Chondrocyte (in vitro differentiated cells): ENCODE measurements around the gene PPP1R9B. TPM values are rescaled to one million over a fixed set of nuclear protein-coding genes. Genes with fewer than 3 reads are reported as not detected.

Source experiments
- DNase-seq: peaks from one replicate; pipeline ENCODE4 v3.0.0; 2021; ENCODE audit warnings: mixed read lengths, low spot score
- H3K27ac Mint-ChIP-seq: one replicate; pipeline ENCODE4 v1.8.0; 2021; ENCODE audit warnings: mild to moderate bottlenecking, moderate library complexity, mixed read lengths; ENCODE audit not compliant: unreplicated experiment
- H3K27me3 Mint-ChIP-seq: 2 replicates; pipeline ENCODE4 v1.8.0; 2021; ENCODE audit warnings: low read depth, mixed read lengths
- H3K36me3 Mint-ChIP-seq: 2 replicates; pipeline ENCODE4 v1.8.0; 2021; ENCODE audit warnings: low read depth, mixed read lengths
- H3K4me1 Mint-ChIP-seq: 2 replicates; pipeline ENCODE4 v1.8.0; 2021; ENCODE audit warnings: low read depth, mild to moderate bottlenecking, mixed read lengths
- H3K4me3 Mint-ChIP-seq: one replicate; pipeline ENCODE4 v1.8.0; 2021; ENCODE audit warnings: mild to moderate bottlenecking, moderate library complexity, mixed read lengths; ENCODE audit not compliant: unreplicated experiment
- H3K9me3 Mint-ChIP-seq: 2 replicates; pipeline ENCODE4 v1.8.0; 2021; ENCODE audit warnings: low read depth, mixed read lengths
- CTCF ChIP-seq: fragments of 200-600 bp; sonication (generic); IDR thresholded peaks from 2 replicates; pipeline ENCODE4 v1.5.0; 2021; ENCODE audit warnings: antibody characterized with exemption, mild to moderate bottlenecking, moderate library complexity
- total RNA-seq: library from RNA; stranded (reverse); gene quantifications from 3 replicates; pipeline ENCODE4 v1.2.1, GENCODE V29; 2021

Gene PPP1R9B
- total RNA-seq, 1 donor from 2014 or later = 79.3 TPM

GRCh38 chr17:50183421-50183994, 33.0 kb upstream of the PPP1R9B start:
- Mint-ChIP-seq H3K27me3 (no peaks in the 10 kb centered on the region), H3K27ac (peak overlapping the region; percentile 99), H3K36me3 (peaks cover 44% of the 10 kb centered on the region), H3K4me1 (peaks cover 97% of the 10 kb centered on the region), H3K4me3 (peak overlapping the region; percentile 26), H3K9me3 (no peaks in the 10 kb centered on the region)
- no peak for TF ChIP-seq CTCF
- peak; percentile 93 for DNase-seq

DNA sequence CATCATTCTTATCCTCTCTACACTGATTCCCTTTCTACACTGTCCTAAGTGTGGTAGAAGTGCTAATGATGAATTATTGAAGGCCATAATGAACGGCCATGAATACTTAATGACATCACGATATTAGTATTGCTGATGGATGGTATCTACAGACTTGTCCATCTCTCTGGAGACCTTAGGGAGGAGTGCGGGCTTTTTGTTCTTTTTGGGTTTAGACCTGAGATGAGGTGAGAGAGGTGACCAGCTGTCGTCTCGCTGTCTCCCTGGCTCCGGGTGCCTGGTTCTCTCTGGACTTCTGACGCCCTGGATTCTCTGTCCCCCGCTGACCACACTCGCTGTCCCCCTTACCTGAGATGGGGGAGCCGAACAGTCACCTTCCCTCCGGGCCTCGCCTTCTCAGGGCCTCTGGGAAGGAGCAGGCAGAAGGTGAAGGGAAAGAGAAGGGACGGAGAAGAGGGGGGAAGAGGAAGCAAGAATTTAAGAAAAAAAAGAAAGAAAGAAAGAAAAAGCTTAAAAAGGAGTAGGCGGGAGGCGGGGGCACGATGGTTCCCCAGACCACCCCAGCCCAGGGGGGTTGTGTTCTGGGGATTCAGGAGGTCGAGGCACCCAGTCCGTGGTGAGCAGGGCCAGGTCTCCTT, 32.4 kb upstream of the PPP1R9B start:
- no peaks in the 10 kb centered on the region for H3K27me3 Mint-ChIP-seq
- DNase-seq = peak; percentile 74
- peaks cover 40% of the 10 kb centered on the region for H3K36me3 Mint-ChIP-seq
- H3K4me3 Mint-ChIP-seq = peak overlapping the region; percentile 50
- TF ChIP-seq CTCF = no peak
- H3K9me3 Mint-ChIP-seq = no peaks in the 10 kb centered on the region
- peak overlapping the region; percentile 99 for H3K27ac Mint-ChIP-seq
- H3K4me1 Mint-ChIP-seq = peaks cover 97% of the 10 kb centered on the region

DNA sequence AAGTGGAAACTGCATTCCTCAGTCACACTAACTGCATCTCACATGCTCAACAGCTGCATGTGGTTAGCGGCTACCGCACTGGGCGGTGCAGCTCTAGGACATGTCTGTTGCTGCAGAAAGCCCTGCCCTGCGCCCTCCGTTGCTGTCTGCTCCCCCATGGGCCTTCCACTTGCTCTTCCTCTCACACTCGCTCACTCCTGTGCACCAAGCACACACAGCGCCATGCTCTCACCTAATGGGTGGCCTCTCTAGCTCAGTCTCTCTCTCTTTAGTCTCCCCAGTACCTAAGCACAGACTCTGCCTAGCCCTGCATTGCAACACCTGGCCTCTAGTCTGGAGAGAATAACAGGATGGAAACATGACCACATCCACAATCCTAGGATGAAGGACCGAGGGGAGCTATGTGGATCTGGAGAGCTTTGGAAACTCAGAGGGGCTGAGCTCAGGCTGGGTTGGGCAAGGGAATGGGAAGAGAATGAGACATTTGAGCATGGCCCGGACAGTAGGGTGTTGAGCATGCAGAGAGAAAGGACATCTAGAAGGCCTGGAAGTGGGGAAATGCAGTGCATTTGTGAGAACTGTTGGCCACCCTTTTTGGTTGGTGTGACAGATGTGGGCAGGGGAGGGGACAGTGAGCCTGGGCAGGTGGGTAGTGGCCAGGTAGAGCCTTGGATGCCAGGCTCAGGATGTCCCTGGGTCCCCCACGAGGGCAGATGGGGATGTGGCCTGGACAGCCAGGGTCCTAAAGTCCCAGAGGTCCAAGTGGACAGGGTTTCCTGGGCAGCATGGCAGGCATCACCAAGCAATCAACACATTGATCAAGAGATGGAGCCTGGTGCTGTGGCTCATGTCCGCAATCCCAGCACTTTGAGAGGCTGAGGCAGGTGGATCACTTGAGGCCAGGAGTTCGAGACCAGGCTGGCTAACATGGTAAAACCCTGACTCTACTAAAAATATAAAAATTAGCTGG, 31.4 kb upstream of the PPP1R9B start:
- H3K36me3 Mint-ChIP-seq = peaks cover 34% of the 10 kb centered on the region

DNA sequence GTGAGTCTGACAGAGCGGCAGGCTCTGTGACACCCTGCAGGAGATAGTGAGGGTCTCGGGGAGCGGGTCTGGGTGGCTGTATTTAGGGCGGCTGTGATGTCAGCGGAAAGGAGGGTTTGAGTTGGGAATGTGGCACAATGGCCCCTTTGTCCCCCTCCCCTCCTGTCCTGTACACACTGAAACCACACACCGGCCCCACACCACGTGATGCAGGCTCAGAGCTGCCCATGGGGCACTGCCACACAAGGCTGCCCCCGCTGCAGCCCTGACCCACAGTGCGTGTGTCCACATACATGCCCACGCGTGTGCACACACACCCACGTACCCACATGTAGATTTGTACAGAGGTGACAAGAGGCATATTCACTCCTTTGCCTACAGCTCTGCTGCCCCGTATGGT, 30.7 kb upstream of the PPP1R9B start:
- H3K4me1 Mint-ChIP-seq = peaks cover 96% of the 10 kb centered on the region
- TF ChIP-seq CTCF = no peak
- peak overlapping the region; percentile 99 for H3K27ac Mint-ChIP-seq
- peak; percentile 92 for DNase-seq
- no peaks in the 10 kb centered on the region for H3K27me3 Mint-ChIP-seq
- peaks cover 28% of the 10 kb centered on the region for H3K36me3 Mint-ChIP-seq
- peak overlapping the region; percentile 29 for H3K4me3 Mint-ChIP-seq
- H3K9me3 Mint-ChIP-seq = no peaks in the 10 kb centered on the region

More for the DNA sequence above, 31.4 kb upstream of the PPP1R9B start:
- Mint-ChIP-seq H3K4me3 (no peak overlapping the region), H3K27me3 (no peaks in the 10 kb centered on the region), H3K27ac (peak overlapping the region; percentile 99), H3K4me1 (peaks cover 97% of the 10 kb centered on the region), H3K9me3 (no peaks in the 10 kb centered on the region)
- peak; percentile 95 for DNase-seq
- peak; percentile 28 for TF ChIP-seq CTCF

DNA sequence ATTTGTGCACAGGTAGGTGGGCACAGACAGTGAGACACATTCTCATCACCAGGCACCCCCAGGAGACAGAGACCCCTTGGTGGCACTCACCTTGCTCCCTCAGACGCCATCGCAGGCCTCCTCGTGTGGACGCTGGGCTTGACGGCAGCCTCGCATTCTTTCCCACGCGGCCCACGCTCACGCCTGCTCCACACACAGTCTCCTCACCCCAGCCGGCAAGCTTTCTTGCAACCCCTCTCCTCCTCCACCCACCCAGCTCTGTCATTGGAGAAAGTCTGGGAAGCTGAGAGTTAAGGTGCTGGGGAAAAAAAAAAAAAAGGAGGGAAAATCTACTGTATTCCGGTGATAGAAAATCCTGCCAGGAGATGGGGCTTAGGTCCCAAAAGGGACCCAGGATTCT, 30.1 kb upstream of the PPP1R9B start:
- H3K9me3 Mint-ChIP-seq = no peaks in the 10 kb centered on the region
- H3K36me3 Mint-ChIP-seq = peaks cover 27% of the 10 kb centered on the region
- no peaks in the 10 kb centered on the region for H3K27me3 Mint-ChIP-seq
- H3K4me1 Mint-ChIP-seq = peaks cover 96% of the 10 kb centered on the region
- peak overlapping the region; percentile 29 for H3K4me3 Mint-ChIP-seq
- peak; percentile 79 for DNase-seq
- H3K27ac Mint-ChIP-seq = peak overlapping the region; percentile 99
- no peak for TF ChIP-seq CTCF
